ENCODE measurements around the gene MYLIP. TPM values are rescaled to one million over a fixed set of nuclear protein-coding genes. Genes with fewer than 3 reads are reported as not detected.

The MYLIP gene
- total RNA-seq, 6 experiments from 2014 or later = 0.80 to 1.2 (median 1.0) TPM

DNA sequence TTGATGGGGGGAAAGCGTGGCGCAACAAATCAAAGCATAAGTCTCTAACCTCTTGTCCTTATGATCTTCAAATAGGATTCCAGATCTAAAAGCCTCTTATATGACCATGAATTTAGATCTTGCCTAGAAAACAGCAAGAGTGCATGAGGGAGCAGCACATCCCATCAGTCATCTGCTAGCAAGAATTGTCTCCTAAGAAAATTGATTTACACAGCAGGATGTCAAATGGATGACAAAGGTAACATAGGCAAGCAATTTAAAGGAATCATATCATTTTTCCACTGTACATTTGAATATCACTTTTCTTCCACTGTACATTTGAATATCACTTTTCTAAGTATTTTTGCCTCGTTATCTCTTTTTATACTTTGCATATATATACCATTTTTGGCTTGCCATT lies 7.5 kb upstream of the MYLIP start:
- H3K36me3 Mint-ChIP-seq (ENCODE audit: low read depth) = no peaks in the 10 kb centered on the region
- TF ChIP-seq, protein P1, sequence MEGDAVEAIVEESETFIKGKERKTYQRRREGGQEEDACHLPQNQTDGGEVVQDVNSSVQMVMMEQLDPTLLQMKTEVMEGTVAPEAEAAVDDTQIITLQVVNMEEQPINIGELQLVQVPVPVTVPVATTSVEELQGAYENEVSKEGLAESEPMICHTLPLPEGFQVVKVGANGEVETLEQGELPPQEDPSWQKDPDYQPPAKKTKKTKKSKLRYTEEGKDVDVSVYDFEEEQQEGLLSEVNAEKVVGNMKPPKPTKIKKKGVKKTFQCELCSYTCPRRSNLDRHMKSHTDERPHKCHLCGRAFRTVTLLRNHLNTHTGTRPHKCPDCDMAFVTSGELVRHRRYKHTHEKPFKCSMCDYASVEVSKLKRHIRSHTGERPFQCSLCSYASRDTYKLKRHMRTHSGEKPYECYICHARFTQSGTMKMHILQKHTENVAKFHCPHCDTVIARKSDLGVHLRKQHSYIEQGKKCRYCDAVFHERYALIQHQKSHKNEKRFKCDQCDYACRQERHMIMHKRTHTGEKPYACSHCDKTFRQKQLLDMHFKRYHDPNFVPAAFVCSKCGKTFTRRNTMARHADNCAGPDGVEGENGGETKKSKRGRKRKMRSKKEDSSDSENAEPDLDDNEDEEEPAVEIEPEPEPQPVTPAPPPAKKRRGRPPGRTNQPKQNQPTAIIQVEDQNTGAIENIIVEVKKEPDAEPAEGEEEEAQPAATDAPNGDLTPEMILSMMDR (IDR thresholded peaks at IDR 0.05) = no peak
- no peak for DNase-seq

DNA sequence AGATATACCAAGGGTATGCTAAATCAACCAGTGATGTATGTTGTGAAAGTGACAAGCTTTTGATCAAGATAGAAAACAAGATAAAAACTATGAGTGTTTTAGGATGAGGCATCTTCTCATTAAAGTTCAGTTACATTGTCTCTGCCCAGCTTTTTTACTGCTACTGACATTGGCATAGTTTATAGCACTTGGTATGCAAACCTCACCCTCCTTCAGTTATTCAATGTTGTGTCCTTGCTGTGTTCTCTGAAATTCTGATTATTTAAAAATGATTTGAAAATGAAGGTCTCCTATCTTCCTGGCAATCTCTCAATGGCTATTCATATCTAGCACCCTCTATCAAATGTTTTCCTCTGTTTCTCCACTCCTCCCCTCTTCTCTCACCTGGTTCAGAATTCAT lies 6.7 kb upstream of the MYLIP start:
- no peaks in the 10 kb centered on the region for H3K4me1 Mint-ChIP-seq (ENCODE audit: low read depth)
- no peak for DNase-seq
- TF ChIP-seq, protein P1 (IDR thresholded peaks at IDR 0.05) = no peak

More for the DNA sequence above, 7.5 kb upstream of the MYLIP start:
- H3K27ac Mint-ChIP-seq = no peak overlapping the region
- H3K27me3 Mint-ChIP-seq (ENCODE audit: insufficient read depth) = peaks cover 14% of the 10 kb centered on the region
- H3K9me3 Mint-ChIP-seq = no peaks in the 10 kb centered on the region
- H3K4me3 Mint-ChIP-seq = no peak overlapping the region
- no peaks in the 10 kb centered on the region for H3K4me1 Mint-ChIP-seq (ENCODE audit: low read depth)

DNA sequence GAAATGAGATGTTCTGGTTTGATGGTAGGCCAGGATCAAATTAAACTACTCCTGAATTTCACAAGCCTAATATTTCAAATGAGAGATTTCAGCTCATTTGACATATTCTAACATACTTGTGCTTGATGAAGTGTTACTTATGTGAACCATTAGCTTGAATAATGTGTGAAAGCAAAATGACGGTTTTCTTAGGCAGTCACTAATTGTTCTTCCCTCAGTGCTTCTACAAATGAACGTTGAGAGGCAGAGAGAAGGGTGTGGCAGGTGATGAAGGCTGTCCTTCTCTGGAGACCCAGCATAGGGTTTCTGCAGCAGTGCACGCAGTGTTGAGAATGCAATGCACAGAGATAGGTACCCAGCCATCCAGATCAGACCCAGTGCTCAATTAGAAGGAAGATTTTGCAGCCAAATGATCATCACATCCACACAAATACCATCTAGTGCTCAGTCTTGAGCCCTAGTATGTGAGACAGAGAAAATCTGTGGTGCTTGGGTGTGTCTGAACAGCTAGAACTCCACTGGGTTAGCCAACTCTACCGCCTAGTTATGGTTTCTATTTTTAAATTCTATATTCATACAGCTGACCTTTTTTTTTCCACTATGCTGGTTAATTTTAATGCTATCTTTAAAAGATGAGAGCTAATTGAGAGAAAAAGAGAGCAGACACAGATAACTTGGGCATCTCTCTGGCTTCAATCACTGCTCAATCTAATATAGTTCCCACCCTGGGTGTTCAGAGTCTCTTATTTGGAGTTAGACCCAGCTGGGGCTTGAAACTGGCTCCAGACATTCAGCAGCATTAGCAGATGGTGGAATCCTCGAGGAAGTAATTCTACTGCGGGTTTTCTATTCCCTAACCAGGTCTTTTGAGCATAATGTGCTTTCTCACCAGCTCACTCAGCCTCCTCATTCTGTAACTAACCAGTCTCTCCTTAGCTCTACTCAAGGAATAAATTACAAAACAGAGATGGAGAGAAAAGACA lies 4.4 kb upstream of the MYLIP start:
- H3K4me3 Mint-ChIP-seq = no peak overlapping the region
- DNase-seq = no peak
- peaks cover 22% of the 10 kb centered on the region for H3K27me3 Mint-ChIP-seq (ENCODE audit: insufficient read depth)
- no peaks in the 10 kb centered on the region for H3K36me3 Mint-ChIP-seq (ENCODE audit: low read depth)
- TF ChIP-seq, protein P1 (IDR thresholded peaks at IDR 0.05) = no peak
- no peaks in the 10 kb centered on the region for H3K9me3 Mint-ChIP-seq
- H3K27ac Mint-ChIP-seq = no peak overlapping the region
- no peaks in the 10 kb centered on the region for H3K4me1 Mint-ChIP-seq (ENCODE audit: low read depth)

More for the DNA sequence above, 6.7 kb upstream of the MYLIP start:
- Mint-ChIP-seq H3K27ac (no peak overlapping the region), H3K9me3 (no peaks in the 10 kb centered on the region), H3K36me3 (ENCODE audit: low read depth) (no peaks in the 10 kb centered on the region), H3K27me3 (ENCODE audit: insufficient read depth) (peaks cover 14% of the 10 kb centered on the region), H3K4me3 (no peak overlapping the region)

DNA sequence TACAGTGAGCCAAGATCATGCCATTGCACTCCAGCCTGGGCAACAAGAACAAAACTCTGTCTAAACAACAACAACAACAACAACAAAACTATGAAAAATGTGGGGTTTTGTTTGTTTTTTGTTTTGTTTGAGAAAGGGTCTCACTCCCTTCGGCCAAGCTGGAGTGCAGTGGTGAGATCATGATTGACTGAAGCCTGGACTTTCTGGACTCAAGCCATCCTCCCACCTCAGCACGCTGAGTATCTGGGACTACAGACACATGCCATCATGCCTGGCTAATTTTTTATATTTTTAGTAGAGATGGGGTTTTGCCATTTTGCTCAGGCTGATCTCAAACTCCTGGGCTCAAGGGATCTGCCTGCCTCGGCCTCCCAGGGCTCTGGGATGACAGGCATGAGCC lies 2.8 kb upstream of the MYLIP start:
- no peak overlapping the region for H3K27ac Mint-ChIP-seq
- no peak overlapping the region for H3K4me3 Mint-ChIP-seq
- TF ChIP-seq, protein P1 (IDR thresholded peaks at IDR 0.05) = no peak
- H3K27me3 Mint-ChIP-seq (ENCODE audit: insufficient read depth) = peaks cover 25% of the 10 kb centered on the region
- no peaks in the 10 kb centered on the region for H3K9me3 Mint-ChIP-seq
- no peak for DNase-seq
- peaks cover 15% of the 10 kb centered on the region for H3K4me1 Mint-ChIP-seq (ENCODE audit: low read depth)
- H3K36me3 Mint-ChIP-seq (ENCODE audit: low read depth) = no peaks in the 10 kb centered on the region; the same call in 1 of the 2 replicates

DNA sequence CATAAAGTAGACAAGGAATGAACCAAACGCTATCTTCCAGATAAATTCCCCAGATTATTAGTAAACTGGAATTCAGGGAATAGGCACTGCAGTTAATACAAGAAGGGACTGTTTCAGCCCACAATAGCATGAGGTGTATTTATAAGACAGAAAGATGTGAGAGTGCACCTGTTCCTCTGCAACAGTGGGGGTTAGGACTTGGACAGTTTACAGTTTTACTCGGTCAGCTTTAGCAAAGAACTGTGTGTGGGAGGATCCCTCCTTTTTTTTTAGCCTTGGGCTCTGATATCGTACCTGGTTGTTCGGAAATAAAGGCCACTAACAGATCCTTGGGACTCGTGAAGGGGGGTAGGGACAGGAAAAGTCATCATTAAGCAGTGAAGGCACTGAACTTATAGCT lies 2.0 kb upstream of the MYLIP start:
- DNase-seq = no peak
- H3K36me3 Mint-ChIP-seq (ENCODE audit: low read depth) = no peaks in the 10 kb centered on the region; the same call in 1 of the 2 replicates
- no peaks in the 10 kb centered on the region for H3K9me3 Mint-ChIP-seq
- peaks cover 25% of the 10 kb centered on the region for H3K27me3 Mint-ChIP-seq (ENCODE audit: insufficient read depth)
- peaks cover 22% of the 10 kb centered on the region for H3K4me1 Mint-ChIP-seq (ENCODE audit: low read depth)
- no peak overlapping the region for H3K27ac Mint-ChIP-seq
- TF ChIP-seq, protein P1 (IDR thresholded peaks at IDR 0.05) = no peak
- H3K4me3 Mint-ChIP-seq = no peak overlapping the region

All from HFFc6 (cell line).